GM15510 (cell line): ENCODE results near the gene GXYLT1.

ENCODE experiments used
- POLR2A ChIP-seq: IDR thresholded peaks from 3 replicates; pipeline ENCODE4 v1.6.1; 2011; ENCODE audit warnings: borderline replicate concordance; ENCODE audit not compliant: insufficient read length; ENCODE audit errors: extremely low read depth

GXYLT1 gene

DNA sequence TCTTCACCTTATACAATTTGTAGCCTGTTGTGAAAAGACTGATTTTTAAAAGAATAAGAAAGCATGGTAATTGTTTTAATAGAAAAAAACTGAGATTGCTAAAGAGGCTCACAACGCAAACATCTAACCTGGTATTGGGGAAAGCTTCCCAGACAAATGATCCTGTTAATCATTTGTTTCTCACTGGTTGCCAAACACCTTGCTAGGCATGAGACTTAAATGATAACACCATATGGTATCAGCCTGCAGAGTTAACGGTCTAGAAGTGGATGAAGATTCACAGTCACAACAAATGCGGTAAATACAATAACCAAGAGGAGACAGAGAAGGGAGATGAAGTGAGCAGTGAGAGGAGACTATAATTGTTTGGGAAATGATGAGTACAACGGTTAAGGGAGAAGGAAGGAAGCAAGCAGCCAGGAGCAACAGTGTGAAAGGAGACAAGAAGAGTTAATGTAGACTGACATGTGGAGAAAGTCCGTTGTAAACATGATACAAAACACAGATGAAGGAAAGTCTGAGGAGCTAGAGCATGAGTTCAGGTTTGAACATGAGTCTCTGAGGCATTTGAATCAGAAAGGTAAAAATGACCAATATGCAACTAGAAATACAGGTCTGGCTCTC, 19.8 kb downstream of the GXYLT1 start:
- no peak for TF ChIP-seq POLR2A

DNA sequence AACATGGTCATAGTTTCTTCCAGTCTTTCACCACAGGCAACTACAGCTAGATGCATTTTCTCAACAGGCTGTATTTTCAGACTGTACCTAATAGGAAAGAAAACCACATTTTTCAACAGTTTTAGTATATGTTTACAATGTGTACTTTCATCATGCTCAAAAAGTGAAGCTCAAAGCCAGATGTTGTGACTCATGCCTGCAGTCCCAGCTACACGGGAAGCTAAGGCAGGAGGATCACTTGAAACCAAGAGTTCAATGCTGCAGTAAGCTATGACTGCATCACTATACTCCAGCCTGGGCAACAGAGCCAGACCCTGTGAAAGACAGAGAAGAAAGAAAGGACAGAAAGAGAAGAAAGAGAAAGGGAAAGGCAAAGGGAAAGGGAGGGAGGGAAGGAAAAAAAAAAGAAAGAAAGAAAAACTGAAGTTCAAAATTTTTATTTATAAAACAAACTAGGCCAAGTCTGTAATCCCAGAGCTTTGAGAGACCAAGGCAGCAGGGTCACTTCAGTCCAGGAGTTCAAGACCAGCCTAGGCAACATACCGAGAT, 25.5 kb downstream of the GXYLT1 start:
- TF ChIP-seq POLR2A: no peak

DNA sequence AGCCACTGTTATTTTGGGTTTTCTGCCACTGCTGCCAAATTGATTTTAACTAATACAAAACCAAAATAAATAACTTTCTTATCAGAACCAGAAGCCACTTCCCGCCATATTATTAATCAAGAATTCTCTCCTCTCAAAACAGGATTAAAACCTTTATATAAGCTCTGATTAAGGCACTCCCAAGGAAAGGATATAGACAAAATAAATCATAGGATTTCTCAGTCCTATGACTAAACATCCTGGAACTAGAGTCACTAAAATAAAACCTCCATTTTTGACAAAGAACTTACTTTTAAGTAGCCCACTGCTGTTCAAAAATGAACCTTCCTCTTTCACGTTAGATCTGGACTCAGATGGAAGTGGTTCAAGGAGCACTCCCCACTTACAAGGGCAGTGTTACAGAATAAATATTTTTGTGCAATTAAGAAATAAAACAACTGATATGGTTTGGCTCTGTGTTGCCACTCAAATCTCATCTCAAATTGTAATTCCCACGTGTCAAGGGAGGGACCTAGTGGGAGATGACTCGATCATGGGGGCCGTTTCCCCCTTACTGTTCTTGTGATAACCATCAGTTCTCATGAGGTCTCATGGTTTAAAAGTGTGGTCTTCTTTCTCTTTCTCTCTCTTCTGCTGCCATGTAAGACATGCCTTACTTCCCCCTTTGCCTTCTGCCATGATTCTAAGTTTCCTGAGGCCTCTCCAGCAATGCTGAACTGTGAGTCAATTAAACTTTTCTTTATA, 26.4 kb downstream of the GXYLT1 start:
- no peak for TF ChIP-seq POLR2A

DNA sequence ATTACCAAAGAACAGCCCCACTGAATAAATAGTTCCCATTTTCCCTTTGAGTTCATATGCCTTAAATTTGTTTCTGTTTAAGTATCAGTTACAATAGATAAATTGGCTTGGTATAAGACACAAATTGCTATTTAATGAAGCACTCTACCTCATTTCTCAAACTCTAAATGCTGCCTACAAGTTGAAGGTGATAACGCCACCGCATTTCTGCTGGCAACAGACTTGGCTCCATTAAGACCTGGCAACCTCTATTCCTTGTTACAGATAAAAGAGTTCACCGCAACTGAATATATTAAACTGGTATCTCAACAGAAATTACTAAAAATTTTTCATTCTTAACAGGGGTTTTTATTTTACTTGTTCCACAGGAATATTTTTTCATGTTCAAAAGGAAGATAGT, 35.6 kb downstream of the GXYLT1 start:
- TF ChIP-seq POLR2A: no peak

DNA sequence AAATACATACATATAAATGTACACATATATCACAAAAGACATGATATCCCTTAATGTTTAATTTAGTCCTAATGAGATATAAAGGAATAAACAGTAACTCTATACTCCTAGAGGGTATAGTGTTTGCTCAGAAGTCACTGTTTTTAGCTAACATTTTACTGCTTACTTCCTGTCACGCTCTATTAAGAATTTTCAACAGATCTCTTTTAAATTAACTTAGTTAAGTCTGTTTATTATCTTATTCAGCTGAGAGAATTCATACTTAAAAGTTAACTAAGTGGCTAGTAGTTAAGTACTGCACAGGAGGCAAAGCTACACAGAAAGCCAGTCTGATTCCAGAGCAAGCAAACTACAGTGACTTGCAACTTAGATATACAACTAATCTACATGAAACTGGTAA, 39.9 kb downstream of the GXYLT1 start:
- no peak for TF ChIP-seq POLR2A

DNA sequence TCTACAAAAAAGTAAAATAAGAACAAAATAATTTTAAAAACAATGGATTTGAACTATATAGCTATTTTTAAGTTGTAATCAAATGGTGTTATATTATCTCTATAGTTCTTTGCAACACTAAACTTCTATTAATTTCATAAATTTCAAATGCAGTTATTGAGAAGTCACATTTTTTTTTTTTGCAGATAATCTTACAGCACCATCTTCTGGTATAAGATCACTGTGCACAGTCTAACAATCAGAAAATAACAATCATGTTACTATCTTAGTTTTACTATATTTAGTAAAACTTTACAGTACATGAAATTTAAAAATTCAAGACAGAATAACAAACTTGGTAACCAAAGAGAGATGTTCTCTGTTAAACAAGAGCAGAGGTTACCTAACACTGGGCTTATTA, 40.6 kb downstream of the GXYLT1 start:
- no peak for TF ChIP-seq POLR2A

DNA sequence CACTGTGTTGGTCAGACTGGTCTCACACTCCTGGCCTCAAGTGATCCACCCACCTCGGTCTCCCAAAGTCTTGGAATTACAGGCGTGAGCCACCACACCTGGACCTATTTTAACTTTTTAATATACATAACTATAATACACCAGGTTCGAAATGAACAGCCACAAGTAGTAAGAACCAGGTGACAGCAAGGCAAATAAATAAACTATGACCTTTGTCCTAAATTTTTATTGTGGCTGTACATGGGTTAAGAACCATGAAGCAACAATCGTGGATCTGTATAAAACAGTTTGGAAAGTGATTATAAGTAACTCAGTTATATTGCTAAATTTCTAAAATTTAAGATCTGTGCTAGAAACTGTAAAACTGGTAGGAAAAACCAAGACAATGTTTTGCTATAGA, 41.5 kb downstream of the GXYLT1 start:
- no peak for TF ChIP-seq POLR2A

DNA sequence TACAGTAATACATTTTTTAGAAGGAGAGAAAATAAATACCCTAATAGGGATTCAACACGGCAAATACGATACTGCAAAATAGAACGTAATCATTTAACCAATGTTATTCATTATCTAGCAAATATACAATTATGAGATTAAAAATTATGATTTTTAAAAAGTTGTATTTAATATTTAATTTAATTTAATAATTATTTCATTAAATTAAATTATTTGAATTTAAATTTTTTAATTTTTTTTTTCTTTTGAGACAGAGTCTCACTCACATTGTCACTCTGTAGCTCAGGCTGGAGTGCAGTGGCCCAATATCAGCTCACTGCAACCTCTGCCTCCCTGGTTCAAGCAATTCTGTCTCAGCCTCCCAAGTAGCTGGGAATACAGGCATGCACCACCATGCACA, 42.0 kb downstream of the GXYLT1 start:
- no peak for TF ChIP-seq POLR2A

DNA sequence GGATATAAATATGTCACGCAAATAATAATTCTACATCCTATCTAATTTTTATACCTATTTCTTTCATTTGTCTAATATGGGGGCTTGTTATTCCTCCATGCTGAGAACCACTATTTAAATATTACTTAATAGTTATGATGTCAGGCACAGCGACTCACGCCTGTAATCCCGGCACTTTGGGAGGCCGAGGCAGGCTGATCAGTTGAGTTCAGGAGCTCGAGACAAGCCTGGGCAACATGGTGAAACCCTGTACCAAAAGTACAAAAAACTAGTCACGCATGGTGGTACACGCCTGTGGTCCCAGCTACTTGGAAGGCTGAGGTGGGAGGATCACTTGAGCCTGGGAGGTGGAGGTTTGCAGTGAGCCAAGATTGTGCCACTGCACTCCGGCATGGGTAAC, 45.2 kb downstream of the GXYLT1 start:
- TF ChIP-seq POLR2A: no peak

DNA sequence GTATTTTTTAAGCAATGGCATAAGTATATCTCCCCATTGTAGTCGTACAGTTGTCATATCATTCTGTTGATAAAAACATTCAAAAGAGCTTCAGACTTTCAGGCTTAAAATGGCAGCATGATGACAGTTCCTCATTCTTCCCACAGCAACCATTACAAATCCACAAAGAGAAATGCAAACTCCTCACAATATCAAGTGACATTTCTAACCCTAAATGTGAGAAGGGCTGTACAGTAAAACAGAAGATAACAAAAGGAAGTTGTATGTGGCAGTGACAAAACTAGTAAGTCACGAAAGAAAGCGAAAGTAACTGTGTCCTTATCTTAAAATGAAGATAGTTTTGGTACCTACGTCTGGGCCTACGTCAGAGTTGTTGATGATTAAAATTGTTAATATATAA, 46.7 kb downstream of the GXYLT1 start:
- TF ChIP-seq POLR2A: no peak

DNA sequence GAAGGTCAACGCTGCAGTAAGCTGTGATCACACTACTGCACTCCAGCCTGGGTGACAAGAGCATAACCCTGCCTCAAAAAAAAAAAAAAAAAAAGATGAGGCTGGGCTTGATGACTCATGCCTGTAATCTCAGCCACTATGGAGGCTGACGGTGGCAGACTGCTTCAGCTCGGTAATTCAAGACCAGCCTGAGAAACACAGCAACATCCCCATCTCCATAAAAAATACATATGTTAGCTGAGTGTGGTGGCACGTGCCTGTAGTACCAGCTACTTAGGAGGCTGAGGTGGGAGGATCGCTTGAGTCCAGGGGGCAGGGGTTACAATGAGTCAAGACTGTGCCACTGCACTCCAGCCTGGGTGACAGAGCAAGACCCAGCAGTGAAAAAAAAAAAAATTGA, 50.4 kb downstream of the GXYLT1 start:
- TF ChIP-seq POLR2A: no peak

DNA sequence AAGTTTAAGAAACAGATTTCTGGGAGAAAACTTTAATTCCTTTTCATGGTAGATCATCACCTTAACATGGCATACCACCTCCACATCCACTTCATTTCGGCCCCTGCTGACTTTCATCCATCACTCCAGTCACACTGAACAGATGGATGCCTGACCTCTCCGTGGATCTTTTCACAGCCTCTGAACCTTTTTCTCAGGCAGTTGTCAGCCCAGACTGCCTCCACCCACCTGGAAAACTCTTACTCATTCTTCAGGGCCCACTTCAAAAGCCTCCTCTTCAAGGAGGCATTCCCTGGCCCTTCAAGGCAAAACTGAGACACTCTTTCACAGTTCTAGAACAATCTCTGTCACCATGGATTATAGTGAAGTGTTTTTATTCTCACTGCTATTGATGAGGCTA, 52.9 kb downstream of the GXYLT1 start:
- no peak for TF ChIP-seq POLR2A

DNA sequence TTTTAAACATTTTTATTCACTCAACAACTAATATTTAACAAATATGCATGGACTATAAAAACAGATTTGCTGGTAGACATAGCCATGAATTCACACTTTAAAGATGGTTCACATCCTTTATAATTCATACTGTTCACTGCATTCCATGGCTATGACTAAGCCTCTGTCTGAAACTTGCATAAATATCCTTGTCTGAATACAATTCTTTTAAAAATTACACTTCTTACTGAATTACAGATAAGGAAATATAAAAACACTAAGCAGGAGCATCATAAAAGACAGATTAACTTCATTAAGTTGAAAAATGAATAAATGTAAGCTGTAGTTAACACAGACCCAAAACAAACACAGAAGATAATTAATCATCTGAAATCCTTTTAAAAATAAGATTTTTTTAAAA, 53.8 kb downstream of the GXYLT1 start:
- no peak for TF ChIP-seq POLR2A

DNA sequence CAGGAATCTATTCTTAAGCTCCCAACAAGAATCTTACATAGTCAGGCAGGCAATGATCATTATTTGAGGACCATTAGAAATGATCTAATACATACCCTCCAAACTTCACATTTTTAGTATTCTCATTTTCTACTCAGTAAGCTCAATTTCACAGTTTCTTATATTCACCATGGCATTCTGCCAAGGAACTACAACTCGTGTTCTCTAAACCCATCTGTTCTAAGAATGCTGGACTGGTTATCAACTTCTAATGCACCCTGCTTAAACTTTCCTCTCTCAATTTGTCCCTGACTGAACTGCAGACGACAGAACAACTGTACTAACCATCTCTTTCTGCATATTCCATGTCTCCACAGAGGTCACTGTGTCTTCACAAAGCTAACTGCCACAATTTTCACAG, 58.6 kb downstream of the GXYLT1 start:
- no peak for TF ChIP-seq POLR2A

DNA sequence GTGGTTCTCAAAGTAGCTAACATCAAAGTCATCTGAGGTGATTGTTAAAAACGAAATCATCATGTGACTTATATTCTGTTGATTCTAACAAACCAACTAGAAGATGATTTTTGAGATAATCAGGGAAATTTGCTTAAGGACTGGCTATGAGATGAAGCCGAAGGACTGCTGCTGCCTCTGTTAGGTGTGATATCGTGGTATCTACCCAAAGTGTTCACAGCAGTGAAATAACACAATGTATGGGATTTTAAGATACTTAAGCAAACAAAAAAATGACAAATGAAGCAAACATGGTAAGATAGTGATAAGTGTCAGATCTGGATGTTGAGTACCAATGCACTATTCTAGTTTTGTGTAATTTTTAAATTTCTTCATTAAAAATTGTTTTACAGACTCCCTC, 59.1 kb downstream of the GXYLT1 start:
- no peak for TF ChIP-seq POLR2A

DNA sequence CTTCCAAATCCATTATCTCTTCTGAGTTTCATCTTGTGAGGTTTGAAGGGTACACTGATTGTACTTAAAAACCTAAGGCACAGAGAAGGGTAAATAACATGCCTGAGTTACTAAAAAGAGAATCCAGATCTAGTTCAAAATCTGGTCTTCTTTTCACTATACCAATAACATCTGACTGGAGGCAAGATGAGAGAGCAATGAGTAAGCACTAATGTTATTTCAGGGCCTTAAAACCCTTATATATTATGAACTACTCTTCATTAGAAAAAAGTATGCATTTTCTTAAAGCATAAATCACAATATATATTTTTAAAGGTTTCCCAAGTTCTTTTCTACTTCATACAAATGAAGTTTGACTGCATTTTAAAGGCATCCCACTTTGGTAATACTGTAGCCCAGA, 60.2 kb downstream of the GXYLT1 start:
- TF ChIP-seq POLR2A: no peak

DNA sequence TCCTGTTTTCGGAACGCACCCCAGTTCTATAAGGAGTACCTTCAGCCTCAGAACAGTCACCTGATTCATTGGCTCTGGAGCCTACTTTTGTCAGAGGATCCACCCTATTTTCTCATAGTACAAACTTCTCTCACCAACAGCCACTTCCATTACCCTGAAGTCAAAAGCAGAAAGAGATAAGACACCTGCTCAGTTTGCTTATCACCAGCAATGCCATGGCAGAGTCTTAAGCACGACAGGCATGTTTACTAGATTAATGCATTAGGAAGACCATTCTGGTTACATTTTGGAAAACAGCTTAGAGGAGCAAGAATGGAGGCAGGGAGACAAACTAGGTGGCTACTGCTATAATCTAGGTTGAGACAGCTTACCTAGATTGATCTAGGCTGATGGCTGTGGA, 67.7 kb downstream of the GXYLT1 start:
- no peak for TF ChIP-seq POLR2A

DNA sequence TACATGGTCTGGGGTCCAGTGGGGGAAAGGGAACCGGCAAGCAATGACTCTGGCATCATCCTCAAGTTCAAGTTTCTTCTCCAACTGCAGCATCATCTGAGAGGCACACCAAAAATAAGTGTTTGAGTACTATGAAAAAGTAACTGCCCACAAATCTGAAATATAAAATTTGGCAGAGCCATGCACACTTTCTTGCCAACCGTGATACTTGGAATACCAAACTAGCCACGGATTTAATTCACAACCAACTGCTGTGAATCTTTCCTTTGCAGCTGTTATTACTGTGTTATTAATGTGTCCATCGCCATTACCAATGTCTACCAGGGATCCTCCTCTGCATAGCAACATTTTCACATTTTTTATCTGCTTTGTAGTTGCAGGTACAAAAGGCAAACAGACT, 74.6 kb downstream of the GXYLT1 start:
- no peak for TF ChIP-seq POLR2A

DNA sequence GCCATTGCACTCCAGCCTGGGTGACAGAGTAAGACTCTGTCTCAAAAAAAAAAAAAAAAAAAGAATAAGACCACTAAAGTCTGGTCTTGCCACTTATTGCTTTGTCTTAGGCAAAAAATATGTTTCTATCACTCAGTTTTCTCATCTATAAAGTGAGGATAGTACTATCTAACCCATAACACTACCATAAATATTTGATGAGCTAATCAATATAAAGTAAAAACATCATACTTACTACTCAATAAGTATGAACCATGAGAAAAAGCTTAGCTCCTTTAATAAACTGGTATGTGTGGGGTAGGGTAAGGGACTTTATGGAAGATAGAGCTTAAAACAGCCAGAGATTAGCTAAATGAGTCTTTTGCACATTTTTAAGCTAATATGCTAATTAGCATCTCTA, 85.5 kb downstream of the GXYLT1 start:
- TF ChIP-seq POLR2A: no peak
